CD4-positive, alpha-beta T cell treated with Interleukin-17A for 4 hours (primary cell): ENCODE measurements around the gene KL.

Experiments
- DNase-seq: peaks from one replicate; pipeline ENCODE4 v3.0.0-alpha.2; 2020; ENCODE audit warnings: mixed read lengths

The KL gene

GRCh38 chr13:33040090-33040489 lies 23.9 kb downstream of the KL start:
- no peak for DNase-seq

GRCh38 chr13:33045851-33046592 lies 29.8 kb downstream of the KL start:
- DNase-seq: no peak

- DNase-seq: no peak
These were observed 33.9 kb downstream of the KL start for GRCh38 chr13:33050161-33050560.

GRCh38 chr13:33051632-33052031 lies 35.4 kb downstream of the KL start:
- no peak for DNase-seq

GRCh38 chr13:33052506-33053280 lies 36.5 kb downstream of the KL start:
- DNase-seq: no peak

GRCh38 chr13:33053397-33054066 lies 37.3 kb downstream of the KL start:
- no peak for DNase-seq

GRCh38 chr13:33057019-33057780 lies 41.0 kb downstream of the KL start:
- DNase-seq: no peak

- DNase-seq: no peak
These were observed 42.6 kb downstream of the KL start for GRCh38 chr13:33058776-33059327.

GRCh38 chr13:33060815-33061214 lies 44.6 kb downstream of the KL start:
- DNase-seq: no peak

GRCh38 chr13:33066329-33066728 lies 50.1 kb downstream of the KL start:
- DNase-seq: no peak

GRCh38 chr13:33069365-33069764 lies 53.1 kb downstream of the KL start:
- DNase-seq: no peak

GRCh38 chr13:33070713-33071112 lies 54.5 kb downstream of the KL start:
- no peak for DNase-seq

- no peak for DNase-seq
These were observed 56.1 kb downstream of the KL start for GRCh38 chr13:33072282-33072681.

GRCh38 chr13:33072759-33073158 lies 56.5 kb downstream of the KL start:
- DNase-seq: no peak

- no peak for DNase-seq
These were observed 57.1 kb downstream of the KL start for GRCh38 chr13:33073338-33073737.

- DNase-seq: no peak
These were observed 60.1 kb downstream of the KL start for GRCh38 chr13:33076001-33076992.

GRCh38 chr13:33078263-33078662 lies 62.0 kb downstream of the KL start:
- no peak for DNase-seq

- DNase-seq: no peak
These were observed 63.7 kb downstream of the KL start for GRCh38 chr13:33079960-33080359.

GRCh38 chr13:33080972-33081590 lies 64.9 kb downstream of the KL start:
- DNase-seq: no peak

GRCh38 chr13:33081666-33082065 lies 65.4 kb downstream of the KL start:
- DNase-seq: no peak

GRCh38 chr13:33083054-33083453 lies 66.8 kb downstream of the KL start:
- no peak for DNase-seq
